GM19328 (cell line): ENCODE data around the gene ZNF236.

Source experiments
- ATAC-seq: cut with Tn5 transposase; IDR thresholded peaks from one replicate; pipeline ENCODE4 v1.9.1; 2021; ENCODE audit warnings: mild to moderate bottlenecking, moderate library complexity; ENCODE audit not compliant: unreplicated experiment

The ZNF236 gene

DNA sequence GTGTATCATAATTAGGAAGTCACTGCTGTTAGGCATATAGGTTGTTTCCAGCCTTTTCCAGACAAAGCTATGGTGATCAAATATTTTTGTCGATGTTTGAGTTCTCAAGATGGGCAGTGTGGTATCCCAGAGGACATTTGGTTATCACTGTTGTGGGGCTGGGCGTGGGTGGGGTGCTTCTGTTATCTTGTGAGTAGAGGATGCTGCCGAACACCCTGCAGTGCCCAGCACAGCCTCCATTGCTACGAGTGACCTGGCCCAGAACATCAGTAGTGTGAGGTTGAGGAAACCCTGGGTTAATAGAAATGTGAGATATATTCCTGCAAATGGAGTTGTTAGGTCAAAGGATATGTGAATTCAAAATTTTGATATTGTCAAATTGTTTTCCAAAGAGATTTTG is 33.2 kb downstream of the ZNF236 start:
- no peak for ATAC-seq

DNA sequence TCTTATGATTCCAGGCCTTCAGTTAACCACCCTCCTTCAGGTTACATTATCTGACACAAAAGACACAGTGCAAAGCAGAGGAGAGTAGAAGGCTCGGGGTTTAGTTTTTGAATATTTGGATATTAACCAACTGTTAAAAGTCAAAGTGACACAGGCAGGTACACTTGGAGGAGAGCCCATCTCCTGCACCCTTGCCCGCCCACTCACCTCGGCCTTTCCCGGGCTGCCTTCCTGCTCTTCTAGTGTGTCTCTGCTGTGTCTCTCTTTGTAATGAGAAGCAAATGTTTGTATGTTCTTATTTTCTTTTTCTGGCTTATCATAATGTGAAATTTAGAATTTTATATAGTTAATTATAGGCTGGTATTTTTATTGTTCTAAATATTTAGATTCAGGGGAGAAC is 35.1 kb downstream of the ZNF236 start:
- no peak for ATAC-seq

DNA sequence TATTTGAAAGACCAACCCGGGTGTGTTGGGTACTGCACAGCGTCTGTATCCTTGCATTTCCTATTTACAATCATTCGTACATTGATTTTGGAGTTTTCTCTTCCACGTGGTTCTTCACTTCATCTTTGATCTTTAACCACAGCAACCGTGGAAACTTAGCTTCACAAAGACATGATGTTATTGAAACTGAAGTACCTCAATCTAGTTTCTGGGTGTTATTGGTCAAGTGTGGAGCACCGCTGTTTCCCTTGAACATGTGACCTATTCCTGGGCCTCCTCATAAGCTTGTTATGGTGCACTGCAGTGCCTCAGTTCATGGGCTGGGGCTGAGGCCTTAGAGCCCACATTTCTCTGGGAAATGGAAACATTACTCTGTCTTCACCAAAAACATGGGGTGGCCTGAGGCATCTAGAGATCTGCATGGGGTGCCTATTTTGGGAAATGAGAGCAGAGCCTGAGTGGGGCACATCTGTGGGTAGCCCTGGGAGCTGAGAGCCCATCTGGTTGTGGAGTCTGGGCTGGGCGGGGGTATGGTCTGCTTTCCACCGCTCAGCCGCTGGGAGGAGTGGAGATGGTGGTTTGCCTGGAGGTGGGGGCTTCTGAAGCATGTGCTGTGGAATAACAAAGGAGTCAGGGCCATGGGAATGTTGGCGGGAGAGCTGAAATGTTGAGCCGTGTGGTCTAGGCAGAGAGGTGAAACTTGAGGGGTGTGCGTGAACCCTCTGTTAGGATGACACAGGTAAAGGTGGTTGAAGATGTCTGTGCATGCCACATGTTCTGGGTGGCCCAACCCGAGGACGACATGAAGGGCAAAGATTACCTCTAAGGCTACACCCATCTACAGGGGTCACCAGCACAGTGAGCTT is 37.4 kb downstream of the ZNF236 start:
- peak; percentile 57 for ATAC-seq

DNA sequence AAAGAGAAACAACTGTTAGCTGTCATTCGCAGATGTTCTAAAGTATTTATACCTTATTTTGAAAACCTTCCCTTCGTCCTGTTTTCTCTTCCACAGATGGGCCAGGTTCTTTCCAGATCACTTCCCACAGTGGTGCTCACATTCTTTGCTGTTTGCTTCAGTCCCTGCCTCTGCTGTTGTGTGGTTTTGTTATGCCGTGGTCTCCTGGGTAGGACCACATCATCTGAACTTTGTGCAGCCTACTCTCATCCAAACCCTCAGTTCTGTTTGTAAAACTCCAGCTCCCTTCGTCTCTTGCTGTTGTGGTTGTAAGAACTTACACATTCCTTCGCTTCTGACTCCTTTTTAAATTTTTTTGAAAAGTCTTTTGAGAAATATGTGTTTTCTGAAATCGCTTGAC is 38.1 kb downstream of the ZNF236 start:
- ATAC-seq = no peak

DNA sequence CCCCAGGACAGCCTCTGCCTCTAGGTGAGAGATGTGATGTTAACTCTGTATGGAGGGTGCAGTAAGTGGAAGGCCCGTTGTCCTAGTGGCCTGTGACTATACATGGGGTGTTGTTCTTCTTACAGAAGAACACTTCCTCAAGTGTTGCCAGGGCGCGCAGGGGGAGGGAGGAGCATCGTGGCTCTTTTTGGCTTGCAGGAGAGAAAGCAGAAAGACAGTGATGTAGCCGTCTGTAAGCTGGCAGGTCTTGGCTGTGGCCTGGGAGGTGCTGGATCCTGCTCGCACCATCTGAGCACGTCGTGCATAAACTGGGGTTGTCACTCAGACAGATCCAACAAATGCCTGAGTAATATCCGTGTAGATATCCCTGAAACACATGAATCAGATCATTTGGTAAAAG is 44.3 kb downstream of the ZNF236 start:
- no peak for ATAC-seq

DNA sequence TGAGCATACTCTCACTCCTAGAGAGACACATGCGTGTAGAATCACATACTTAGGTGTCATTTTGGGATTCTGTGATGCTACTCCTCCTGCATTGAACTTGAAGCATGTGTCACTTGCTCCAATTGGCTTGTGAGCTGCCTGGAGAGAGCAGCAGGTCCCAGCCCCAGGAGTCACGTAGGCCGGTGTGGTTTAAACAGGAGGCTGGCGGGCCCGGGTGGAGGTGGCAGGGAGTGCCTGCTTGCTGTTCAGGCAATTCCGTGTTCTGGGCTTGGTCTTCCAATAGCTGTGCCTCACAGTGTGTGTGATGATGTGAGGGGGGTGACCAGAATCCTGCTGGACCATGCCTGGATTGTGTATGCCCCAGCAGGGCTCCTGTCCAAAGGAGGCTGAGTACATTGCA is 51.0 kb downstream of the ZNF236 start:
- ATAC-seq = no peak

DNA sequence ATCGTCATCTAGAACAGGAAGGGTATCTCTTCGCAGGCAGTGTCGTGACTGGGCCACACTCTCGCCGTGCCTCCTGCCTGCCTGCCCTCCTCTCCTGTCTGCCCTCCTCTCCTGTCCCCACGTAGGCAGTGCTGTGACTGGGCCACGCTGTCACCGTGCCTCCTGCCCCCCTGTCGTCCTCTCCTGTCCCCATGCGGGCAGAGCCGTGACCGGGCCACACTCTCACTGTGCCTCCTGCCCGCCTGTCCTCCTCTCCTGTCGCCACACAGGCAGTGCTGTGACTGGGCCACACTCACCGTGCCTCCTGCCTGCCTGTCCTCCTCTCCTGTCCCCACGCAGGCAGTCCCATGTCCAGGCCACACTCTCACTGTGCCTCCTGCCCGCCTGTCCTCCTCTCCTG is 51.4 kb downstream of the ZNF236 start:
- no peak for ATAC-seq

DNA sequence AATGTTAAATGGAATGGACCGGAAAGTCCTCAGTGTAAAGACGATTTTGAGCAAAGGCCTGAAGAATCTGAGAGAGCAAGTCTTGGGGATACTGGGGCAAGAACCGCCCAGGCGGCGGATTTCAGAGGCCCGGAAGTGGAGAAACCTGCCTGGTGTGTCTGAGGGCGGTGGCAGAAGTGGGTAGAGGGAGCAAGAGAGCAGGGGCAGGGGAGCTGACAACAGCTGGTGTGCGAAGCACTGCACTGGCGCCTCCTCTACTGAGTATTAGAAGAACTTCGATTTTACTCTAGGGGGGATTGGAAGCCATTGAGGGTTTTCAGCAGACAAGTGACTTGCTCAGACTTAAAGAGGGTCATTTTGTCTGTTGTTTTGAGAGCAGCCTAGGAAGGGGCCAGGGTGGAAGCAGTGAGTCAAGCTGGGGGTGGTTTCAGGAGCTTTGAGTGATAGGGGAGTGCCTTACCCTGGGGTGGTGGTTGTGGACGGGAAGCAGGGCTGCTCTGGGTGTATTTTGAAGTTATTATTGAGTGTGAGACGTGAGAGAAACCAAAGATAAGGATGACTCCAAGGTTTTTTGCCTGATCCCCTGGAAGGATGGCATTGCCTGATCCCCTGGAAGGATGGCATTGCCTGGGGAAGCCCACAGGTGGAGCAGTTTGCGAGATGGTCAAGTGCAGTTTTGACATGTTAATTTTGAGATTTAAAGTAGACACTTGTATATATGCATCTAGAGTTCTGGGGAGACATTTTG is 52.5 kb downstream of the ZNF236 start:
- peak; percentile 17 for ATAC-seq

DNA sequence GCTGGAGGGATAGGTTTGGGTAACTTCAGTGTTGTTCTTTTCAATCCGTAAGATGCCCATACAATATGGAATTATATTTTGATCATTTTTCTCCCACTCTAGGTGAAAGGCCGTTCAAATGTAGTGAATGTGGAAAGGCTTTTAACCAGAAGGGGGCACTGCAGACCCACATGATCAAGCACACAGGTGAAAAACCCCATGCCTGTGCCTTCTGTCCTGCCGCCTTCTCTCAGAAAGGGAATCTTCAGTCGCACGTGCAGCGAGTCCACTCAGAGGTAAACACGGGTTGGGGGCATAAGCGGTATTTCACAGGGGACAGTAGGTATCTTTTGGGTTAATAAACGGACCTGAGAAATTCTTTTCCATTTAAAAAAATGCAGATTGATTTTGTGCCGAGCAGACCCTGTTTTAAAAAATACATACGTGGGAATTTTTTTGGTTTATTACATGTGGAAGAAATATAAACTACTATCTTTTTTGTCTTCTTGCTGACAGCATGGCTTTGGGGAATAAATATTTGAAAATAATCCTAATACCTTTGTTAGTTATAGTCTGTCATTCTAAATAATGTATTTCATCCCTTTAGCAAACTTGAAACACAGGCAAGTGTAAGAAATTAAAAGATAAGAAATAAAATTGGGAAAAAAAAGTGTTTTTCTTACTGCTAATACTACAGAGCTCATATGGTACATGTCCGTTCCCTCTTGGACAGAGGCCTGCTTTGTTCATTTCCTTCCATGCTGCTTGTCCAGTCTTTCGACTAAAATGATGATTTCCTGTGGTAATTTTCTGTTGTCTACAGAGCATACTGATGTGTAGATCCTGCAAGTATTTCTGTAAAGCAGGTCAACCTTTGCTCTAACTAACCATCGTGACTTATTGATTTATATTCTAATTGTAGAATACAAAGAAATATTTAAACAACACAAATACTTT is 53.3 kb downstream of the ZNF236 start:
- ATAC-seq = peak; percentile 66

DNA sequence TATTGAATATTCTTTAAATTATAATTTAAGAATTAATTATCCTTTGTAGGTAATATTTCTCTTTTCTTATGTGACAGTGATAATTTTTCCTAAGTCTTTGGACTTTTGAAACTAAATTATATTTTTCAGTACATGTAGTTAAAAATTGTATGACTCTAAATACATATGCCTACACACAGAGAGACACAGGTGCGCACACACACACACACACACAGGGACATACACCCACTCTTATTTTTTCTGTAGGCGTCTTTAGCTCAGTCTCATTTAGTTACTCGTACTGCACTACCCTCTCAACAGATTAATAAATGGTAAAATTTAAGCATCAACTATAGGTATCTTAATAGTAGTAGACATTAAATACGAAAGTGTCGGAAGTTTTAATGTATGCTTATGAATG is 56.1 kb downstream of the ZNF236 start:
- no peak for ATAC-seq

DNA sequence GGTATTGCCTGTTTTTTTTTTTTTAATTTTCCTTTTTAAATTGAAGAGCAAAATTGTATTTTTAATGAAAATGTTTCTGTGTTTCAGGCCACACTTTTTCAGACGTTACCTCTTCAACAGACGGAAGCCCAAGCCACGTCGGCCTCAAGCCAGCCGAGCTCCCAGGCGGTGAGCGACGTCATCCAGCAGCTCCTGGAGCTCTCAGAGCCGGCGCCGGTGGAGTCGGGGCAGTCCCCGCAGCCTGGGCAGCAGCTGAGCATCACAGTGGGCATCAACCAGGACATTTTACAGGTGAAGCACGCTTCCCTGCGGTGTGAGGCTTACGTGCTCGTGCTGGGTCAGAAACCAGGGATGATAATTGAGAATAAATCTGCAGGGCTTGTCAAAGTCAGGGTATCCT is 57.7 kb downstream of the ZNF236 start:
- no peak for ATAC-seq

DNA sequence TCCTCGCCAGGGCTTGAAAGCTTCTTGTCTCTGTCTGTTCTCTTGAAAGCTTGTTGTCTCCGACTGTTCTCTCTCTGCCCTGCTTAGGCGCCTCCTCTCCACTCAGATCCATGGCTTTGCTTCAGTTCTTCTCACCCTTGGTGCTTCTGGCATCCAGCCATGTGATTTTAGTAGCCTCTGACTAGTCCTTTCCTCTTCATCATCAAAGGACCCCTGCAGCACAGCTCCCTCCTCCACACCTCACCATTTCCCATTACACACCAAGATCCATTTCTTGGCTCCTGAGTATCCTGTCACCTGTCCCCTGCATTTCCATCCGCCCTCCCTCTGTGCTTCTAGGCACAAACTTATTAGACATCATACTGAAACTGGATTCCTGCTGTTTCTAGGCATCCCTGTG is 59.4 kb downstream of the ZNF236 start:
- ATAC-seq = no peak

DNA sequence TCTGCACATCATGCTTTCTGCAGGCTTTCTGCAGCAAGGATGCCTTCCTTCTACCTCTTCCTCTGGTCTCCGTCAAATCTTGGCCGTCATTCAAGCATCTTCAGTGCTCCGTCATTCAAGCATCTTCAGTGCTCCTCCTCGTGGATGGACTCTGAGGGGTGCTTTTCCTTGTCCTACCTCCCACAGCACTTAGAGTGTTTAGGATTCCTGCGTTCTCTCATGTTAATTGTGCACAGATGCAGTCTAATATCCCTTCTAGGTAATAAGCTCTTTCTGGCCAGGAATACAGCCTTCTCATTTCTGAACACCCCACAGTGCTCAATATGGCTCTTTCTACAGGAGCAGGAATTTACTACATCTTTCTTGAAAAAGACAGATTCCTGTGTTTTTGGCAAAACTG is 59.8 kb downstream of the ZNF236 start:
- ATAC-seq = no peak

DNA sequence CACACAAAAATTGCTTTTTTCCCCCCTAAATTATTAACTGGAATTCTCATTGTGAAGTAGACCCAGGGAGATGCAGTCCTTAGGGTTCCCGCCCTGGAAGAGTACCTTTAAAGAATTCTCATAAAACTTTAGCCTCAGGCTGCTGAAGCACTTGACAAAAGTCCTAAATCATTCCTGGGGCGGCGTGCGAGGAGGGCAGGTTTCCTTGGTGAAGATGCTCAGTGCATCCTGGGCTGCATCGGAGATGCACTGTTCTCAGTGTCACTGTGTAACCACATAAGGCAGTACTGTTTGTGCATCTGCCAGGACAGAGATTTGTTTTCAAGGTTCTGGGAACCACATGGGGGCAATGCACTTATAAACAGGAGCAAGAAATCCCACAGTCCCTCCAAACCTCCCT is 62.6 kb downstream of the ZNF236 start:
- ATAC-seq = no peak

DNA sequence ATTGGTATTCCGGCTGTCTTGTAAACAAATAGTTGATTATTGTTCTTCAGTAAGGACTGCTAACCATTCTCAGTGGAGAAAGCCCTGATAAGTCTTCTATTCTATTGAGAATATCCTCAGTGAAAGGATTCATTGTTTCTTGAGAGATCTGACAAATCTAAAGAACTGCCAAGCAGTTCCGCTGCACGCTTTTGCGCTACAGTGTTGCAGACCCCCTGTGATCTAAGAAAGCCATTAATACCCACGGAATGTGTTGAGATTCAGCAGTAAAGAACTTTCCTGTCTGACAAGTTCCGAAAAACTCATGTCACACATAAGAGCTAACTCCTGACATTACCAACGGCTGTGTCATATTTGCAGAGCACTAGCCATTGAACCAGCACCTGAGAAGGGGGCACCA is 63.8 kb downstream of the ZNF236 start:
- ATAC-seq = no peak

DNA sequence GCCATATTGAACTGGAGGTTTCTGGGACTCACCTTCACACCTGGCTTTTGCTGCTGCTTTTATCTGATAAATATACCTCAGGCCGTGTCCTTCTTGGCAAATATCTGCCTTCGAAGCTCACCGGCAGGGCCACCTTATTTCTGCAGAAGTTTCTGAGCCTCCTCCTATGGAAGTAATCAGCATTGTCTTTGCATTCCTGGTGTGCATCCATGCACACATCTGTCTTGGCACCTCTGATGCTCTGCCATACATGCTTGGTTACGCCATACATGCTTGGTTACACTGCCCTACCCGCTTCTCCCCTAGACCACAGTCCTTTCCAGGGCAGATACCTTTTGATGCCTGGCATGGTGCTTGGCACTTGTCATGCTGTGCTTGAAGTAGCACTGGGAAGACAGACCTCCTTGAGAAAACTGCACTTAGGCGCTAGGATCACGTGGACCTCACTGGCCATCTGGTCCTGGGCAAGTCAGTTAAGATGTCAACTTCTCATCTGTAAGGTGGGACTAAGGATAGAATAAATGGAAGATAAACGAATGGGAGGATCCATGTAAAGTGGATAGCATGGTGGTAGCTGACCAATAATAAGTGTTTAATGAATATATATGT is 66.8 kb downstream of the ZNF236 start:
- ATAC-seq = no peak

DNA sequence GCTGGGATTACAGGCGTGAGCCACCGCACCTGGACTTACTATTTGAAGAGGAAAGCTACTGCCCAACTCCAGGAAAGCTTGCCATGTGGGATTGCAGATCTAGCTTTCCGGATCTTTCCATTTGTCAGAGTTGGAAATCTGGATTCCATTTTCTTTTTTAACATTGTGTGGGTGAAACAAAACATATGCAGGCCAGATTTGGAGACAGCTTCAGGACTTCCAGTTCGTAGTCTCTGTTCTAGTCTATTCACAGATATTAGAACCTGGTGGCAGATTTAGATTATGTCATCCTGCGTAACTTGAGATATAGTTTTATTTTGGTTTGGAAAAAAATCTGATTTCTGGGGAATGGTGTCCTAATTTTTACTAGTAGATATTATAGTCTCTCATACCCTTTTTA is 70.5 kb downstream of the ZNF236 start:
- no peak for ATAC-seq

DNA sequence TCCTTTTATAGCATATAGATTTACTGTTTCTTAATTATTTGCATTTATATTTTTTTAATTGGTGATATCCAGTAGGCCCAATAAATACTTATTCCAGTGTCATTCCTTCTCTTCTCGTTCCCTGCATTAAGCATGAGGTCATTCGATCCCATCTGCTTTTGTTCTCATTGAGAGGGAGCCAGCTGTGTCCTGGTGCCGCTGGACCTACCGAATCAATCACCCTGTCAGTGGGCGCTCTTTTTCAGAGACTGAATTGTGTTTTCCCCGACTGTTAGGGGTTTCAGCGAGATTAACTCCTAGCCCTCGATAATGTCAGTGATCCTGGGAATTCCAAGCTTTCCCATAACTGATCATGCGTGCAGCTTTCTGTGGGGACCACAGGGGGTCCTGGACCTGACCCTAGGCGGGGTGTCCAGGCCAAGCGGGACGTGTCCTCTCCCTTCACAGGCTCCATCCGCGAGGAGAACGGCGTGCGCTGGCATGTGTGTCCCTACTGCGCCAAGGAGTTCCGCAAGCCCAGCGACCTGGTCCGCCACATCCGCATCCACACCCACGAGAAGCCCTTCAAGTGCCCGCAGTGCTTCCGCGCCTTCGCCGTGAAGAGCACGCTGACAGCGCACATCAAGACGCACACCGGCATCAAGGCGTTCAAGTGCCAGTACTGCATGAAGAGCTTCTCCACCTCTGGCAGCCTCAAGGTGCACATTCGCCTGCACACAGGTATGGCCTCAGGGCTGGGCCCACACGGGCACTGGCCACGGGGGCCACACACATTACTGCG is 72.4 kb downstream of the ZNF236 start:
- no peak for ATAC-seq

DNA sequence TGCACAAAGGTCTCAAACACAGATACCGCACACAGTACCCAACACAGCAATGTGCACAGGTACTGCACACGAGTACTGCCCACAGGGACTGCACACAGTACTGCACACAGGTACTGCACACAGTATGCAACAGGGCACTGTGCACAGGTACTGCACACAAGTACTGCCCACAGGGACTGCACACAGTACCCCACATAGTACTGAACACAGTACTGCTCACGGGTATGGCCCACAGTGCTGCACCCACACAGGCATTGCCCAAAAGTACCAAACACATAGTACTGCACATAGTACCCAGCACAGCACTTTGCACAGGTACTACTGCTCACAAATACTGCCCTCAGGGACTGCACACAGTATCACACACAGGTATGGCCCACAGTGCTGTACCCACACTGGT is 73.1 kb downstream of the ZNF236 start:
- ATAC-seq = no peak

DNA sequence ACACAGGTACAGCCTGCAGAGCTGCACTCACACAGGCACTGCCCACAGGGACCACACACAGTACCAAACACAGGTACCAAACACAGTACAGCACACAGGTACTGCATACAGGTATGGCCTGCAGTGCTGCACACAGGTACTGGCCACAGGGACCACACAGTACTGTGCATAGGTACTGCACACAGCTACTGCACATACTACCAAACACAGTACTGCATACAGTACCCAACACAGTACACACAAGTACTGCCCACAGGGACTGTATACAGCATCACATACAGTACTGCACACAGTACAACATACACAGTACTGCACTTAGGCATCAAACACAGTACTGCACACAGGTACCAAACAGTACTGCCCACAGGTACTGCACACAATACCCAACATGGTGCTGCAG is 74.3 kb downstream of the ZNF236 start:
- ATAC-seq = no peak
